A673 (cell line): ENCODE measurements around the gene GUK1. TPM values are rescaled to one million over a fixed set of nuclear protein-coding genes. Genes with fewer than 3 reads are reported as not detected.

ENCODE experiments used
- BruUV-seq: library from RNA; stranded (reverse); fragments of 400-500 nt; replicated peaks from 2 replicates; lab custom pipeline; 2021; lab: Mats Ljungman, UMichigan
- CTCF ChIA-PET: fragments of 300-600 bp; sonication (Branson Sonifier 250); formaldehyde crosslinking; loops from one replicate; lab custom pipeline; 2022; ENCODE audit warnings: antibody characterized with exemption; lab: Charles Lee
- POLR2A ChIA-PET: fragments of 300-600 bp; sonication (Branson Sonifier 250); formaldehyde crosslinking; loops from one replicate; lab custom pipeline; 2022; ENCODE audit warnings: antibody characterized with exemption; ENCODE audit not compliant: low non-redundant PET; lab: Charles Lee
- DNase-seq: peaks from one replicate; pipeline ENCODE4 v3.0.0-alpha.2; 2015; ENCODE audit warnings: low spot score
- H3K27ac ChIP-seq: fragments of 200-600 bp; sonication (generic); 2 replicates; pipeline ENCODE4 v1.5.1; 2016; ENCODE audit warnings: mixed run types, low read depth, mild to moderate bottlenecking, mixed read lengths, antibody characterized with exemption, low read length; ENCODE audit not compliant: poor library complexity, severe bottlenecking
- H3K27me3 ChIP-seq: fragments of 200-600 bp; sonication (generic); replicated peaks from 2 replicates; pipeline ENCODE4 v1.6.1; 2017; ENCODE audit warnings: mixed run types, low read depth, mild to moderate bottlenecking, mixed read lengths, antibody characterized with exemption, low read length; ENCODE audit not compliant: insufficient read depth, poor library complexity
- H3K36me3 ChIP-seq: fragments of 200-600 bp; sonication (generic); 2 replicates; pipeline ENCODE4 v1.6.1; 2016; ENCODE audit warnings: mixed run types, mild to moderate bottlenecking, mixed read lengths, antibody characterized with exemption, low read length; ENCODE audit not compliant: insufficient read depth, poor library complexity, severe bottlenecking
- H3K4me1 ChIP-seq: fragments of 200-600 bp; sonication (generic); 2 replicates; pipeline ENCODE4 v1.6.1; 2017; ENCODE audit warnings: mixed run types, mild to moderate bottlenecking, mixed read lengths, antibody characterized with exemption, low read length; ENCODE audit not compliant: insufficient read depth, poor library complexity, severe bottlenecking
- H3K4me3 ChIP-seq: fragments of 200-600 bp; sonication (generic); 2 replicates; pipeline ENCODE4 v1.5.1; 2016; ENCODE audit warnings: low read depth, mixed run types, mild to moderate bottlenecking, mixed read lengths, low read length; ENCODE audit not compliant: poor library complexity, severe bottlenecking
- H3K9me3 ChIP-seq: fragments of 200-600 bp; sonication (generic); 2 replicates; pipeline ENCODE4 v1.6.1; 2016; ENCODE audit warnings: mixed run types, low read depth, mild to moderate bottlenecking, mixed read lengths, antibody characterized with exemption, low read length; ENCODE audit not compliant: poor library complexity, severe bottlenecking
- EZH2 ChIP-seq: fragments of 200-600 bp; sonication (generic); IDR thresholded peaks from 2 replicates; pipeline ENCODE4 v1.6.1; 2017; ENCODE audit warnings: borderline replicate concordance, low read depth, mild to moderate bottlenecking, mixed read lengths, antibody characterized with exemption, low read length; ENCODE audit not compliant: poor library complexity, severe bottlenecking
- intact Hi-C: fragments of 100-400 bp; cut with micrococcal nuclease; formaldehyde crosslinking; loops from one replicate; pipeline ENCODE4 v1.10.0; 2022; ENCODE audit not compliant: unreplicated experiment
- total RNA-seq: library from RNA; stranded (reverse); gene quantifications from 2 replicates; pipeline ENCODE4 v1.2.3, GENCODE V29; 2021
- TF ChIP-seq, protein P1 (sequence below): fragments of 300-800, 200-600 bp; sonication (generic); conservative IDR thresholded peaks from 2 replicates; pipeline ENCODE4 v1.5.1; 2017; ENCODE audit warnings: low read depth, mild to moderate bottlenecking, antibody characterized with exemption, low read length, moderate library complexity, mixed read lengths

The GUK1 gene
- total RNA-seq, 1 experiment from 2014 or later: 130 TPM

DNA sequence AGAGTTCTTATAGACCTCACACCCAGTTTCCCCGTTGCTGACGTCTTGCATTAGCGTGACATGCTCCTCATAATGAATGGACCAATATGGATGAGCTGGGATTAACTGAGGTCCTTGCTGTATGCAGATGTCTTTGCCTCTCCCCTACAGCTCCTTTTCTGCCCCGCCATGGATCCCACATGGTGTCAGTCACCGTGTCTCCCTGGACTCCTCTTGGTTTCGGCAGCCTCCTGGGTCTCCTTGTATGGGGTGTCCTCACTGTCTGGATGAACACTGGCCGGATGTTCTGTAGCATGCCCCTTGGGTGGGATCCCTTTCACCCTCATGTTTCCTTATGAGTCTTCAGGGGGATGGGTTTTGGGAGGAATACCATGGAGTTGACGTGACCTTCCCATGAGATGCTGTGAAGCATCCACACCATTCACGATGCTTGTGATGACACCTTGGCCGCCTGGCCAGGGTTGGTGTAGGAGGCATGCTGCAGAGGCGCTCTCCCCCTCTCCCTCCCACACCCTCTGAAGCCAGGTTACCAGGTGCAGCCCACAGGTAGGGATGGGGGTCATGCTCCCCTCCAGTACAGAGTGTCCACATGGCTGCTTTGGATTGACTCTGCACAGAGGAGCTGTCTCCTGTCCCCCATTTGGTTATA, 14.1 kb downstream of the GUK1 start:
- ChIA-PET POLR2A (no interaction called here), CTCF (no interaction called here)
- DNase-seq: no peak
- Histone ChIP-seq H3K36me3 (no peaks in the 10 kb centered on the region), H3K4me1 (no peaks in the 10 kb centered on the region), H3K27me3 (peaks cover 17% of the 10 kb centered on the region), H3K9me3 (no peaks in the 10 kb centered on the region), H3K4me3 (no peak overlapping the region), H3K27ac (no peak overlapping the region)
- intact Hi-C loops: no loop called here
- no peak for TF ChIP-seq EZH2
- TF ChIP-seq, protein P1, sequence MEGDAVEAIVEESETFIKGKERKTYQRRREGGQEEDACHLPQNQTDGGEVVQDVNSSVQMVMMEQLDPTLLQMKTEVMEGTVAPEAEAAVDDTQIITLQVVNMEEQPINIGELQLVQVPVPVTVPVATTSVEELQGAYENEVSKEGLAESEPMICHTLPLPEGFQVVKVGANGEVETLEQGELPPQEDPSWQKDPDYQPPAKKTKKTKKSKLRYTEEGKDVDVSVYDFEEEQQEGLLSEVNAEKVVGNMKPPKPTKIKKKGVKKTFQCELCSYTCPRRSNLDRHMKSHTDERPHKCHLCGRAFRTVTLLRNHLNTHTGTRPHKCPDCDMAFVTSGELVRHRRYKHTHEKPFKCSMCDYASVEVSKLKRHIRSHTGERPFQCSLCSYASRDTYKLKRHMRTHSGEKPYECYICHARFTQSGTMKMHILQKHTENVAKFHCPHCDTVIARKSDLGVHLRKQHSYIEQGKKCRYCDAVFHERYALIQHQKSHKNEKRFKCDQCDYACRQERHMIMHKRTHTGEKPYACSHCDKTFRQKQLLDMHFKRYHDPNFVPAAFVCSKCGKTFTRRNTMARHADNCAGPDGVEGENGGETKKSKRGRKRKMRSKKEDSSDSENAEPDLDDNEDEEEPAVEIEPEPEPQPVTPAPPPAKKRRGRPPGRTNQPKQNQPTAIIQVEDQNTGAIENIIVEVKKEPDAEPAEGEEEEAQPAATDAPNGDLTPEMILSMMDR: no peak
- BruUV-seq: no TSS peak

DNA sequence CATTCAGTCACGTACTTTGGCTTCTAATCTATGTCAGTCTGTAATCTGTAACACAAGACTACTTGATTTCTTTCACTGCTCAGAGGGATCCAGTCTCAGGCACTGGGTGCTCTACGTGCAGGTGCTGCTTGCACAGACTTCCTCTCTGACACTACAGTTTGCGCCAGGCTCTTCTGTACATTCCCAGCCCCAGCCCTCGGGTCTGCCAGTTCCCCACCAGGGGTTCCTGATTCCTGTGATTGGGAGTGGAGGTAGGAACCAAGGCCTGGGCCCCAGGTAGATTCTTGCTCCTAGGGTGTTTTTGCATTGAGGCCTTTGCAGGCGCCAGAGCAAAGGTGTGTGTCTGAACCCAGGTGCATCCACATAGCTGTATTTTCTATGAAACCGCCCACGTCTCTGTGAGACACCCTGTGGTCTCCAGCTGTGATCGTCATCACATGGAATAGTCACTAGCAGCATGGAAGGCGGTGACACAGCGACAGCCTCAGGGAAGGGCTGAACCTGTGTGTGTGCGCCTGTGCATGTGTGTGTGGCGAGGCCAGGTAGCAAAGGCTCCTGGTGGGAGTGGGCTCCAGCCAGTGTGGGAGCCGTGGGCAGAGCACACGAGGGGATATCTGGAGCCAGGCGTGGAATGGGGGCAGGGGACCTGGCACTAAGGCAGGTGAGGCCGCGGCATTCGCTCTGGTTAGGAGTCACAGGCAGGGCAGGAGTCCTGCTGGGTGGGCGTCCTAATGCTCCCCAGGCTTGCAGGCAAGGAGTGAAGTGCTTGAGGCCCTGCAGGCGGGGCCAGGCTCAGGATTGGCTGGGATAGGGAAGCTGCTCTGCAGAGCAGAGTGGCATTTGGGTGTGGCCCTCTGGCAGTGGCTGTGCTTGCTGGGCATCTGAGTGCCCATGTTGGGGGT, 14.8 kb downstream of the GUK1 start:
- H3K36me3 ChIP-seq: no peaks in the 10 kb centered on the region
- intact Hi-C loops: no loop called here
- ChIA-PET CTCF (no interaction called here), POLR2A (no interaction called here)
- DNase-seq: no peak
- no peak overlapping the region for H3K27ac ChIP-seq
- H3K27me3 ChIP-seq: peaks cover 24% of the 10 kb centered on the region
- TF ChIP-seq, protein P1: no peak
- TF ChIP-seq EZH2: no peak
- no peaks in the 10 kb centered on the region for H3K9me3 ChIP-seq
- BruUV-seq: no TSS peak
- no peak overlapping the region for H3K4me3 ChIP-seq
- no peaks in the 10 kb centered on the region for H3K4me1 ChIP-seq

DNA sequence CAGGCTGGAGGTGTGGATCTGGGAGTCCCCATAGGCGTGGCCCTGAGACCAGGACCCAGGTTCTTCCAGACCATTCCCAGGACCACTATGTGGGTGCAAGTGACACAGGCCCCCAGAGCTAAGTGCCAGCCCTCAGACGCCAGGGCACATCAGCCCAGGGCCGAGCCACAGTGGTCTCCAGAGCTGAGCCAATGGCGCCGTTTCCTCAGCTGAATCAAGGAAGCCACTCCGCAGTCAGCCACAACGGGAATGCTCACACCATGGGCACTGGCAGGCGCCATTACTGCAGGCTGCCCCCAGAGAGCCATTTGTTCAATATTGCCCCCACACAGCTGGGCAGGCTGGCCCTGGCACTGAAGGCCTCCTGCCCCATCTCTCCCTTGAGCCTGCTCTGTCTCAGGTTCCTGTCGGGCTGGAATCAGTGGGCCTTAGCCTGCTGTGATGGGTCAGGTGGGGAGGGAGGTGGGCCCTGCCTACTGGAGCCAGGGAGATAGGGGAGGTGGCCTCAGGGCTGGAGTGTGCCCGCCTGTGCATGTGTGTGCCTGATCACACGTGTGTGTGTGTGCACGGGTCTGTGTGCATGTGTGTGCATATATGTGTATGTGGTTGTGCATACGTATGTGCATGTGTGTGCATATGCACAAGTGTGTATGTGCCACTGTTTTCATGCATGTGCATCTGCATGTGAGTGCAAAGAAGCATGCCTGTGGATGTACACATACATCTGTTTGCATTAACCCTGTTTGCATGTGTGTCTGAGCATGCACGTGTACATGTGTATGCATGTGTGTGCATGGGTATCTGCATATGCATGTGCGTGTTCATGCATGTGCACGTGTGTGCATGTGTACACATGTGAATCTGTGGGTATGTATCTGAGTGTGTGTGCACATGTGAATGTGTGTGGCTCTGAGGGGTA, 15.8 kb downstream of the GUK1 start:
- ChIA-PET POLR2A (no interaction called here), CTCF (no interaction called here)
- BruUV-seq: no TSS peak
- no peak for DNase-seq
- no peak overlapping the region for H3K4me3 ChIP-seq
- H3K4me1 ChIP-seq: no peaks in the 10 kb centered on the region
- H3K27ac ChIP-seq: no peak overlapping the region
- peaks cover 24% of the 10 kb centered on the region for H3K27me3 ChIP-seq
- intact Hi-C loops: no loop called here
- no peaks in the 10 kb centered on the region for H3K36me3 ChIP-seq
- no peak for TF ChIP-seq EZH2
- H3K9me3 ChIP-seq: no peaks in the 10 kb centered on the region
